Measurements from ENCODE around the gene CLCN5. TPM values are rescaled to one million over a fixed set of nuclear protein-coding genes. Genes with fewer than 3 reads are reported as not detected.

Gene CLCN5
- total and polyA plus RNA-seq, 2 experiments from 2014 or later, result 11.0 to 50.6 TPM

DNA sequence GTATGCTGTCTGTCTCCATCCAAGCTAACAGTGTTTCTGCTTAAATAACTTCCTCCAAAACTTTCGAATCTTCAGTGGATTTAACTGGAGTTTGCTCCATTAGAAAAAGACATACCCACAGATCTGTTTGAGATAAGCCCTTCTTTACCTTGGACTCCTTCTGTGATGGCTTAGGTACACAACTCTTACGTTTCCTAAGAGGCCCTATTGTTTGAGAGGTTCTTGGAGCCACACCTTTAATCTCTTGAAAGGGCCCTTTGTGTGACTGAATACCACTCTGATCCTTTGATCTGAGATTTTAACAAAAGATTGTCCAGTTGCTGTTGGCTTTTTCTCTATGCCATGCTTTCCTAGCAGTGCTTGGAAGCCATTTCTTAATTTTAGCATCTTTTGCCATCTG is 185.9 kb downstream of the CLCN5 start:
- 35% methylated on average over 2 of the region's 2 CpGs for WGBS (ENCODE audit: low lambda C conversion rate, missing lambda C conversion rate)
- Histone ChIP-seq H3K36me3 (replicated peaks; ENCODE audit: insufficient read depth, low read depth) (no peaks in the 10 kb centered on the region), H3K9me2 (replicated peaks; ENCODE audit: insufficient read depth) (no peaks in the 10 kb centered on the region), H4K20me1 (ENCODE audit: insufficient read depth, poor library complexity, severe bottlenecking) (no peaks in the 10 kb centered on the region), H3K27ac (peak overlapping the region; percentile 74), H3K27me3 (no peaks in the 10 kb centered on the region), H3K4me3 (no peak overlapping the region), H3K4me2 (no peak overlapping the region), H3K79me2 (no peaks in the 10 kb centered on the region), H2AFZ (no peak overlapping the region), H3K9me3 (ENCODE audit: low read depth) (no peaks in the 10 kb centered on the region), H3K4me1 (ENCODE audit: insufficient read depth) (peaks cover 6% of the 10 kb centered on the region)
- TF ChIP-seq EZH2phosphoT487 (IDR thresholded peaks at IDR 0.05; ENCODE audit: low read depth, severe bottlenecking, unreplicated experiment), result no peak
- TF ChIP-seq, protein P1, sequence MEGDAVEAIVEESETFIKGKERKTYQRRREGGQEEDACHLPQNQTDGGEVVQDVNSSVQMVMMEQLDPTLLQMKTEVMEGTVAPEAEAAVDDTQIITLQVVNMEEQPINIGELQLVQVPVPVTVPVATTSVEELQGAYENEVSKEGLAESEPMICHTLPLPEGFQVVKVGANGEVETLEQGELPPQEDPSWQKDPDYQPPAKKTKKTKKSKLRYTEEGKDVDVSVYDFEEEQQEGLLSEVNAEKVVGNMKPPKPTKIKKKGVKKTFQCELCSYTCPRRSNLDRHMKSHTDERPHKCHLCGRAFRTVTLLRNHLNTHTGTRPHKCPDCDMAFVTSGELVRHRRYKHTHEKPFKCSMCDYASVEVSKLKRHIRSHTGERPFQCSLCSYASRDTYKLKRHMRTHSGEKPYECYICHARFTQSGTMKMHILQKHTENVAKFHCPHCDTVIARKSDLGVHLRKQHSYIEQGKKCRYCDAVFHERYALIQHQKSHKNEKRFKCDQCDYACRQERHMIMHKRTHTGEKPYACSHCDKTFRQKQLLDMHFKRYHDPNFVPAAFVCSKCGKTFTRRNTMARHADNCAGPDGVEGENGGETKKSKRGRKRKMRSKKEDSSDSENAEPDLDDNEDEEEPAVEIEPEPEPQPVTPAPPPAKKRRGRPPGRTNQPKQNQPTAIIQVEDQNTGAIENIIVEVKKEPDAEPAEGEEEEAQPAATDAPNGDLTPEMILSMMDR (IDR thresholded peaks at IDR 0.05; ENCODE audit: poor library complexity), result no peak
- no peak for DNase-seq (ENCODE audit: low spot score)

GRCh38 chrX:50111742-50112141 is 189.3 kb downstream of the CLCN5 start:
- TF ChIP-seq EZH2phosphoT487 (IDR thresholded peaks at IDR 0.05; ENCODE audit: low read depth, severe bottlenecking, unreplicated experiment) (no peak), EZH2 (IDR thresholded peaks at IDR 0.05; ENCODE audit: borderline replicate concordance) (no peak)
- TF ChIP-seq, protein P1 (IDR thresholded peaks at IDR 0.05; ENCODE audit: poor library complexity), result no peak
- Histone ChIP-seq H3K36me3 (replicated peaks; ENCODE audit: insufficient read depth, low read depth) (no peaks in the 10 kb centered on the region), H3K27me3 (no peaks in the 10 kb centered on the region), H3K79me2 (no peaks in the 10 kb centered on the region), H3K9me3 (ENCODE audit: low read depth) (no peaks in the 10 kb centered on the region), H3K9me2 (replicated peaks; ENCODE audit: insufficient read depth) (no peaks in the 10 kb centered on the region), H3K27ac (peak overlapping the region; percentile 16), H2AFZ (no peak overlapping the region), H3K4me2 (no peak overlapping the region), H3K4me3 (no peak overlapping the region), H3K4me1 (ENCODE audit: insufficient read depth) (peaks cover 6% of the 10 kb centered on the region), H4K20me1 (ENCODE audit: insufficient read depth, poor library complexity, severe bottlenecking) (no peaks in the 10 kb centered on the region)
- DNase-seq (ENCODE audit: low spot score), result no peak
- WGBS (ENCODE audit: low lambda C conversion rate, missing lambda C conversion rate), result 45% methylated on average over 2 of the region's 2 CpGs

DNA sequence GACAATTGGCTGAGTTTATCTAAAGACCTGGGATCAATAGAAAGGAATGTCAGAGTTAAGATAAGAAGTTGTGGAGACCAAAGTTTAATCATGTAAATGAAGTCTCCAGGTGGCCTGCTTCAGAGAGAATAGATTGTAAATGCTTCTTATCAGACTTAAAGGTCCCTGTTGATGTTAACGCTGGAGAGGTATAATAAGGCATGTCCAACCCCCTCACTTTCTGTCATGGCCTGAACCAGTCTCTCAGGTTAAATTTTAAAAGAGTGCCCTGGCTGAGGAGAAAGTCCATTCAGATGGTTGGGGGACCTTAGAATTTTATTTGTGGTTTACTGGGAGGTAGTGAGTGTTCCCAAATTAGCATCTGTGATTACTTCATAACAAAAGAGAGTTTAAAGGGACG is 191.7 kb downstream of the CLCN5 start:
- Histone ChIP-seq H3K9me3 (ENCODE audit: low read depth) (no peaks in the 10 kb centered on the region), H3K79me2 (no peaks in the 10 kb centered on the region), H3K27ac (peak overlapping the region; percentile 72), H3K36me3 (replicated peaks; ENCODE audit: insufficient read depth, low read depth) (no peaks in the 10 kb centered on the region), H3K4me1 (ENCODE audit: insufficient read depth) (no peaks in the 10 kb centered on the region), H4K20me1 (ENCODE audit: insufficient read depth, poor library complexity, severe bottlenecking) (no peaks in the 10 kb centered on the region), H3K9me2 (replicated peaks; ENCODE audit: insufficient read depth) (no peaks in the 10 kb centered on the region), H2AFZ (no peak overlapping the region), H3K4me3 (no peak overlapping the region), H3K27me3 (no peaks in the 10 kb centered on the region), H3K4me2 (peak overlapping the region; percentile 27)
- WGBS (ENCODE audit: low lambda C conversion rate, missing lambda C conversion rate), result 25% methylated on average over 2 of the region's 2 CpGs
- peak; percentile 29 for DNase-seq (ENCODE audit: low spot score)
- TF ChIP-seq EZH2phosphoT487 (IDR thresholded peaks at IDR 0.05; ENCODE audit: low read depth, severe bottlenecking, unreplicated experiment) (no peak), EZH2 (IDR thresholded peaks at IDR 0.05; ENCODE audit: borderline replicate concordance) (no peak)
- TF ChIP-seq, protein P1 (IDR thresholded peaks at IDR 0.05; ENCODE audit: poor library complexity), result no peak

DNA sequence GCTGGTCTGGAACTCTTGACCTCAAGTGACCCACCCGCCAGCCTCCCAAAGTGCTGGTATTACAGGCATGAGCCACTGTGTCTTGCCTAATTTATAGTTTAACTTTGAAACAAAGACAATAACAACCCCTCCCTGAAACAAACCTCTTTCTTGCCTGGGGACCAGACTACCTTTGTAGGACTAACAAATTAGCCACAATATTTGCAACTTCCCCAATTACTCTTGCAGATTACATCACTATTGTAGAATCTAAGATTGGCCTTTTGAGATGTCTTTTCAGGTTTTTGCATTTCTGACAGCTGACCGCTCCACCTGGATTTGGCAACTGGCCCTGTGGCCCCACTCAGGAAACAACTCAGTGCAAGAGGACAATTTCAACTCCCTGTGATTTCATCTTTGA is 193.6 kb downstream of the CLCN5 start:
- 85% methylated on average over 2 of the region's 2 CpGs for WGBS (ENCODE audit: low lambda C conversion rate, missing lambda C conversion rate)

More for the DNA sequence above, 193.6 kb downstream of the CLCN5 start:
- H4K20me1 ChIP-seq (ENCODE audit: insufficient read depth, poor library complexity, severe bottlenecking), result no peaks in the 10 kb centered on the region
- H3K27ac ChIP-seq, result no peak overlapping the region
- H3K36me3 ChIP-seq (replicated peaks; ENCODE audit: insufficient read depth, low read depth), result no peaks in the 10 kb centered on the region
- H3K79me2 ChIP-seq, result no peaks in the 10 kb centered on the region
- TF ChIP-seq EZH2 (IDR thresholded peaks at IDR 0.05; ENCODE audit: borderline replicate concordance) (no peak), EZH2phosphoT487 (IDR thresholded peaks at IDR 0.05; ENCODE audit: low read depth, severe bottlenecking, unreplicated experiment) (no peak)
- TF ChIP-seq, protein P1 (IDR thresholded peaks at IDR 0.05; ENCODE audit: poor library complexity), result no peak
- H3K4me3 ChIP-seq, result no peak overlapping the region
- H3K9me2 ChIP-seq (replicated peaks; ENCODE audit: insufficient read depth), result no peaks in the 10 kb centered on the region
- H3K4me2 ChIP-seq, result no peak overlapping the region
- H3K4me1 ChIP-seq (ENCODE audit: insufficient read depth), result no peaks in the 10 kb centered on the region
- H2AFZ ChIP-seq, result no peak overlapping the region
- H3K27me3 ChIP-seq, result no peaks in the 10 kb centered on the region
- DNase-seq (ENCODE audit: low spot score), result no peak
- no peaks in the 10 kb centered on the region for H3K9me3 ChIP-seq (ENCODE audit: low read depth)
